H1 (cell line): Measurements from ENCODE around the gene METRN. TPM values are rescaled to one million over a fixed set of nuclear protein-coding genes. Genes with fewer than 3 reads are reported as not detected.
A peak's percentile ranks its signal among the peaks of the same experiment; 100 is the strongest.

Experiments used
- ASH2L ChIP-seq: fragments of 200-600, 300-600 bp; sonication (generic); IDR thresholded peaks from one replicate; pipeline ENCODE4 v1.7.1; 2017; ENCODE audit warnings: low read length
- BACH1 ChIP-seq: IDR thresholded peaks from 2 replicates; pipeline ENCODE4 v1.6.1; 2012; ENCODE audit warnings: low read length, improper control_type of control experiment
- BRCA1 ChIP-seq: IDR thresholded peaks from 2 replicates; pipeline ENCODE4 v1.6.1; 2012; ENCODE audit warnings: low read depth, low read length, improper control_type of control experiment
- CEBPB ChIP-seq: IDR thresholded peaks from 2 replicates; pipeline ENCODE4 v1.6.1; 2012; ENCODE audit warnings: low read depth, low read length
- EGR1 ChIP-seq: IDR thresholded peaks from 2 replicates; pipeline ENCODE4 v1.6.1; 2011; ENCODE audit warnings: low read depth, low read length, borderline replicate concordance
- EZH2 ChIP-seq: fragments of 200-600 bp; sonication (generic); IDR thresholded peaks from 2 replicates; pipeline ENCODE4 v1.7.1; 2012; ENCODE audit warnings: low read depth, mild to moderate bottlenecking, moderate library complexity, low read length, inconsistent platforms; ENCODE audit not compliant: severe bottlenecking
- KDM1A ChIP-seq: fragments of 200-600, 300-600 bp; sonication (generic); IDR thresholded peaks from 2 replicates; pipeline ENCODE4 v1.7.1; 2016; ENCODE audit warnings: mild to moderate bottlenecking, low read length, borderline replicate concordance
- MAFK ChIP-seq: IDR thresholded peaks from 2 replicates; pipeline ENCODE4 v1.6.1; 2012; ENCODE audit warnings: low read depth, mild to moderate bottlenecking, improper control_type of control experiment, low read length
- NRF1 ChIP-seq: IDR thresholded peaks from 2 replicates; pipeline ENCODE4 v1.6.1; 2011; ENCODE audit warnings: mild to moderate bottlenecking, low read depth, low read length, improper control_type of control experiment
- POLR2A ChIP-seq, 2 experiments: IDR thresholded peaks; 1 replicate in 1 of 2; 2 replicates in 1 of 2; pipeline ENCODE4 v1.6.1; 2011; ENCODE audit warnings: low read depth in 2 of 2, low read length in 2 of 2, mild to moderate bottlenecking in 2 of 2; ENCODE audit errors: control extremely low read depth in 1 of 2
- POLR2AphosphoS5 ChIP-seq: IDR thresholded peaks from 2 replicates; pipeline ENCODE4 v1.6.1; 2011; ENCODE audit warnings: low read depth, low read length
- RAD21 ChIP-seq, 2 experiments: IDR thresholded peaks in 1 of 2; conservative IDR thresholded peaks in 1 of 2; 2 replicates each; pipeline ENCODE4 v1.6.1; 2011; ENCODE audit warnings: low read depth in 2 of 2, low read length in 2 of 2, improper control_type of control experiment in 1 of 2, inconsistent platforms in 1 of 2, mild to moderate bottlenecking in 1 of 2, moderate library complexity in 1 of 2
- RXRA ChIP-seq: IDR thresholded peaks from 2 replicates; pipeline ENCODE4 v1.6.1; 2011; ENCODE audit warnings: low read depth, mild to moderate bottlenecking, low read length, moderate library complexity; ENCODE audit not compliant: insufficient read depth
- SAP30 ChIP-seq: fragments of 300-600 bp; sonication (generic); IDR thresholded peaks from 2 replicates; pipeline ENCODE4 v1.7.1; 2012; ENCODE audit warnings: low read length, moderate library complexity, mild to moderate bottlenecking, inconsistent platforms; ENCODE audit not compliant: insufficient read depth, insufficient replicate concordance
- SP2 ChIP-seq: IDR thresholded peaks from 2 replicates; pipeline ENCODE4 v1.6.1; 2012; ENCODE audit warnings: mild to moderate bottlenecking, low read length, inconsistent platforms
- SRF ChIP-seq: IDR thresholded peaks from 2 replicates; pipeline ENCODE4 v1.6.1; 2011; ENCODE audit warnings: mild to moderate bottlenecking, low read depth, low read length, moderate library complexity
- SUZ12 ChIP-seq: fragments of 200-600 bp; sonication (generic); IDR thresholded peaks from 2 replicates; pipeline ENCODE4 v1.6.1; 2012; ENCODE audit warnings: mild to moderate bottlenecking, inconsistent platforms, low read length, moderate library complexity, mixed read lengths
- TCF12 ChIP-seq: IDR thresholded peaks from 2 replicates; pipeline ENCODE4 v1.6.1; 2011; ENCODE audit warnings: low read depth, mild to moderate bottlenecking, low read length
- ZNF274 ChIP-seq: IDR thresholded peaks from 2 replicates; pipeline ENCODE4 v1.7.0; 2012; ENCODE audit warnings: low read length, borderline replicate concordance; ENCODE audit errors: extremely low read depth
- polyA plus RNA-seq, 7 experiments: library from polyadenylated mRNA; depleted of rRNA in 3 of 7; stranded (reverse) in 5 of 7; unstranded in 2 of 7; fragments of >200 nt in 5 of 7; fragments of 200-250 nt in 2 of 7; gene quantifications; 1 replicate in 5 of 7; 2 replicates in 1 of 7; 4 replicates in 1 of 7; pipeline versions ENCODE4 v1.2.1 to v1.2.3, GENCODE V29; 2011 to 2013; ENCODE audit warnings: missing spikeins in 2 of 7, mixed read lengths in 2 of 7
- total RNA-seq: library from RNA; stranded (reverse); fragmentation: NEBNext Ultra II Directional; extraction: Animal tissue kit (Norgen Biotek cat#: 25700); gene quantifications from 2 replicates; pipeline ENCODE4 v1.2.1, GENCODE V29; 2021
- TF ChIP-seq, protein P1 (sequence below): IDR thresholded peaks from 2 replicates; pipeline ENCODE4 v1.6.1; 2011; ENCODE audit warnings: low read depth, mild to moderate bottlenecking, low read length; ENCODE audit not compliant: insufficient read depth
- TF ChIP-seq, protein P2 (sequence below): IDR thresholded peaks from 2 replicates; pipeline ENCODE4 v1.6.1; 2012; ENCODE audit warnings: inconsistent platforms
- TF ChIP-seq, protein P3 (sequence below): IDR thresholded peaks from 2 replicates; pipeline ENCODE4 v1.6.1; 2011; ENCODE audit warnings: low read length, improper control_type of control experiment

METRN gene
- total and polyA plus RNA-seq, 2 of the 8 experiments (the other 6 are each of a cell fraction or from before 2014, with no cell fraction given), result 18.7 to 25.8 TPM

DNA sequence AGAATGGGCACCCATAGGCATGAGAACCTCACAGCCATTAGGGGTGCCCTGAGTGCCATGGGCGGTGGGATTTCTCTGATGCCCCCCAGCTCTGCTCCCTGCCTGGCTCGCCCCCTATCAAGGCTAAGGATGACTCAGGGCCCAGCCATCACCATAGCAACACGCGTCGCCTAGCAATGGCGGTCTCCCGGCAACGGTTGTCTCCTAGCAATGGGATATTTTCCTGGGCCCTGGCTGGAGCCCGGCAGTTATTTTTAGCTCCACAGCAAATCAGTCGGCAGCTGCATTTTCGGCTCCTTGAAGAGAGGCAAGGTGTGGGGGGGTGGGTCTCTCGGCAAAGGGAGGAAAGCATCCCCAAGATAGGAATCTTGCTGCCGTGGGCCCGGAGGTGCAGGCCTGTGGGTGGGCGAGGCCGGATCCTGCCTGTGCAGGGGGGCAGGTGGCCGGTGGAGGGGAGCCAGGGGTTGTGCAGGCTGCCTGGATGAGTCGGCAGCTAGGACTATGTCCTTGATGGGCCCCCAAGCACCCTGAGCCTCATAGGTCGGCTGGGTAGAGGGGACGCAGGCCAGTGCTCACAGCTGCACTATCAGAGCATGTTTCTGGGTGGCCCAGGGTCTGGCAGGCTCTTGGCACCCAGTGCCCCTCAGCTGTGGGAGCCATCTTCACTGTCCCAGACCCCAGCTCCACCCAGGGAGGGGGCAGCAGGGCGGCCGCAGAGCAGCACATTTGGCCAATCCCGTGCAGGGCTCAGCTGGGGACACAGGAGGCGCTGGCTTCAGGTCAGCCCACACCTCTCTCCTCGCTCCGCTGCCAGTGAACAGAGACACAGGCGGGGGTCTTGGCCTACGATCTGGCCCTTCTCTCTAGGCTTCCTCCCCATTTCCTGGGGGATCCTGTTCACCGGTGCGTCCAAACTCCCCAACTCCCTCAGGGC is 5.1 kb upstream of the METRN start (continued):
- TF ChIP-seq, protein P1, sequence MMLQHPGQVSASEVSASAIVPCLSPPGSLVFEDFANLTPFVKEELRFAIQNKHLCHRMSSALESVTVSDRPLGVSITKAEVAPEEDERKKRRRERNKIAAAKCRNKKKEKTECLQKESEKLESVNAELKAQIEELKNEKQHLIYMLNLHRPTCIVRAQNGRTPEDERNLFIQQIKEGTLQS, result no peak
- no peak for TF ChIP-seq SRF
- TF ChIP-seq MAFK, result peak; percentile 9; the same call in 1 of the 2 replicates
- no peak for TF ChIP-seq RXRA
- no peak for TF ChIP-seq NRF1
- peak; percentile 49; the same call in 1 of the 2 replicates for TF ChIP-seq BACH1
- no peak for TF ChIP-seq EZH2
- no peak for TF ChIP-seq SAP30
- TF ChIP-seq POLR2AphosphoS5, result no peak
- TF ChIP-seq SUZ12, result no peak
- TF ChIP-seq, protein P2, sequence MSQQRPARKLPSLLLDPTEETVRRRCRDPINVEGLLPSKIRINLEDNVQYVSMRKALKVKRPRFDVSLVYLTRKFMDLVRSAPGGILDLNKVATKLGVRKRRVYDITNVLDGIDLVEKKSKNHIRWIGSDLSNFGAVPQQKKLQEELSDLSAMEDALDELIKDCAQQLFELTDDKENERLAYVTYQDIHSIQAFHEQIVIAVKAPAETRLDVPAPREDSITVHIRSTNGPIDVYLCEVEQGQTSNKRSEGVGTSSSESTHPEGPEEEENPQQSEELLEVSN, result no peak
- TF ChIP-seq SP2, result no peak
- TF ChIP-seq, protein P3, sequence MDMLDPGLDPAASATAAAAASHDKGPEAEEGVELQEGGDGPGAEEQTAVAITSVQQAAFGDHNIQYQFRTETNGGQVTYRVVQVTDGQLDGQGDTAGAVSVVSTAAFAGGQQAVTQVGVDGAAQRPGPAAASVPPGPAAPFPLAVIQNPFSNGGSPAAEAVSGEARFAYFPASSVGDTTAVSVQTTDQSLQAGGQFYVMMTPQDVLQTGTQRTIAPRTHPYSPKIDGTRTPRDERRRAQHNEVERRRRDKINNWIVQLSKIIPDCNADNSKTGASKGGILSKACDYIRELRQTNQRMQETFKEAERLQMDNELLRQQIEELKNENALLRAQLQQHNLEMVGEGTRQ, result no peak
- TF ChIP-seq TCF12, result no peak
- no peak for TF ChIP-seq BRCA1
- no peak for TF ChIP-seq CEBPB
- no peak for TF ChIP-seq POLR2A (IDR thresholded peaks at IDR 0.05; ENCODE audit: control extremely low read depth in 1 of 2, low read depth in 2 of 2, low read length in 2 of 2)
- no peak for TF ChIP-seq RAD21 (IDR thresholded peaks at IDR 0.05 in 1 of 2, conservative IDR thresholded peaks at IDR 0.05 in 1 of 2; ENCODE audit: low read depth in 2 of 2, low read length in 2 of 2)
- TF ChIP-seq KDM1A, result no peak
- TF ChIP-seq EGR1, result no peak
- no peak for TF ChIP-seq ASH2L
- no peak for TF ChIP-seq ZNF274
